Neuron (in vitro differentiated cells): ENCODE data around the gene PBOV1.

ENCODE experiments used
- H2AFZ ChIP-seq: one replicate; pipeline ENCODE4 v1.6.1; 2013; ENCODE audit warnings: low read depth, mild to moderate bottlenecking, inconsistent platforms, low read length, moderate library complexity
- H3K27me3 ChIP-seq: one replicate; pipeline ENCODE4 v1.6.1; 2013; ENCODE audit warnings: low read length; ENCODE audit not compliant: insufficient read depth
- H3K36me3 ChIP-seq: one replicate; pipeline ENCODE4 v1.6.1; 2013; ENCODE audit warnings: low read length; ENCODE audit not compliant: insufficient read depth
- H3K4me1 ChIP-seq: one replicate; pipeline ENCODE4 v1.6.1; 2013; ENCODE audit warnings: low read length; ENCODE audit not compliant: insufficient read depth
- H3K4me3 ChIP-seq: 2 replicates; pipeline ENCODE4 v1.5.1; 2013; ENCODE audit warnings: mild to moderate bottlenecking, low read length, moderate library complexity
- H3K9me3 ChIP-seq: one replicate; pipeline ENCODE4 v1.6.1; 2013; ENCODE audit warnings: low read length

PBOV1 gene

DNA sequence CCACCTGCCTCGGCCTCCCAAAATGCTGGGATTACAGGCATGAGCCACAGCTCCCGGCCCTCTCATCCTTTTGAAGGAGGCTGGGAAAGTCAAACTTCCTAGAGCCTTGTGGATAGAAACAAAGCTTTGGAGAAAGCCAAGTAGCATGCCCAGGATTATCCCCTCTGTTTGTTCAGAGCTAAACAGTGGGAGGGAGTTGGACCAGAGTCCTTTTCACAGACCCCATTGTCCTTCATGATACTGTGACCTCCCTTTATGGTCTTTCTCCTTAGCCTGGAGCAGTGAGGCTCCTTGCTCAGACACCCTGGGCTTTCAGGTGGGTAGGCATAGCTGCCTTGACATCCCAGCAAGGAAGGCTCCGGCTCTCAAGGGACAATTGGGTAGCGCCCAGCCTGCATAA lies 31.1 kb downstream of the PBOV1 start:
- H3K4me3 ChIP-seq = no peak overlapping the region
- no peaks in the 10 kb centered on the region for H3K27me3 ChIP-seq
- no peaks in the 10 kb centered on the region for H3K9me3 ChIP-seq
- H2AFZ ChIP-seq = no peak overlapping the region
- no peaks in the 10 kb centered on the region for H3K36me3 ChIP-seq
- no peaks in the 10 kb centered on the region for H3K4me1 ChIP-seq

DNA sequence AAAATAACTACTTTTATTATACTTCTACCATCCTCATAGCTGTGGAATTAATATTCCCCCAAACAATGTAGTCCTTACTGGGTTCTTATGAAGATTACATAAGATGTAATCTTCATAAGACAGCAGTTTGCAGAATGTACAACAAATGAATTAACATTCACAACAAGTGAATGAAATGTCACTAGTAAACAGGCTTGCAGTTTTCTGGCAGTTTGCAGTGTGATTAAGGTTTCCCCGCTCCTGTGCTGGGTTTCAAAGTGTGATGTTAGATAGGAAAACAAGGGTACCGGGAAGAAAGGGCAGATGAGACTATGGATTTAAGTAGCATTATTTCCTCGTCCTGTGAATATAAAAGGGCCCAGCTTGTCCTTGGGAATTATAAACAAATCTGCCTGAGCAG lies 34.1 kb downstream of the PBOV1 start:
- Histone ChIP-seq H3K36me3 (no peaks in the 10 kb centered on the region), H3K27me3 (no peaks in the 10 kb centered on the region), H3K4me1 (no peaks in the 10 kb centered on the region), H3K4me3 (no peak overlapping the region), H3K9me3 (no peaks in the 10 kb centered on the region), H2AFZ (no peak overlapping the region)

DNA sequence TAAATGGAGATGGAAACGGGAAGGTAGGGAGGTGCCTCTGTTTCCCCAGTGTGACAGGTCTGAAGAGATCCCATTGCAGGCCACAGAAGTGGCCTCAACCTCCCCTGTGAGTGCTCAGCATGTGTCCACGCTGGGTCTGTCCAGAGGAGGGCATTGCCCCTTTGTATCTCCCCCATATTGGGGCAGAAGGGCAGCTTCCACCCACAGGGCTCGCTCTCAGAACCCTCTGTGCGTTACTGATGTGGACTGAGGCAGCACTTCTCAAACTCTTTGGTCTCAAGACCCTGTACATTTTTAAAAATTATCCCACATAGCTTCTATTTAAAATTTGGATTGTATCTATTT lies 34.5 kb downstream of the PBOV1 start:
- no peak overlapping the region for H2AFZ ChIP-seq
- no peaks in the 10 kb centered on the region for H3K9me3 ChIP-seq
- no peak overlapping the region for H3K4me3 ChIP-seq
- H3K27me3 ChIP-seq = no peaks in the 10 kb centered on the region
- H3K36me3 ChIP-seq = no peaks in the 10 kb centered on the region
- H3K4me1 ChIP-seq = no peaks in the 10 kb centered on the region

DNA sequence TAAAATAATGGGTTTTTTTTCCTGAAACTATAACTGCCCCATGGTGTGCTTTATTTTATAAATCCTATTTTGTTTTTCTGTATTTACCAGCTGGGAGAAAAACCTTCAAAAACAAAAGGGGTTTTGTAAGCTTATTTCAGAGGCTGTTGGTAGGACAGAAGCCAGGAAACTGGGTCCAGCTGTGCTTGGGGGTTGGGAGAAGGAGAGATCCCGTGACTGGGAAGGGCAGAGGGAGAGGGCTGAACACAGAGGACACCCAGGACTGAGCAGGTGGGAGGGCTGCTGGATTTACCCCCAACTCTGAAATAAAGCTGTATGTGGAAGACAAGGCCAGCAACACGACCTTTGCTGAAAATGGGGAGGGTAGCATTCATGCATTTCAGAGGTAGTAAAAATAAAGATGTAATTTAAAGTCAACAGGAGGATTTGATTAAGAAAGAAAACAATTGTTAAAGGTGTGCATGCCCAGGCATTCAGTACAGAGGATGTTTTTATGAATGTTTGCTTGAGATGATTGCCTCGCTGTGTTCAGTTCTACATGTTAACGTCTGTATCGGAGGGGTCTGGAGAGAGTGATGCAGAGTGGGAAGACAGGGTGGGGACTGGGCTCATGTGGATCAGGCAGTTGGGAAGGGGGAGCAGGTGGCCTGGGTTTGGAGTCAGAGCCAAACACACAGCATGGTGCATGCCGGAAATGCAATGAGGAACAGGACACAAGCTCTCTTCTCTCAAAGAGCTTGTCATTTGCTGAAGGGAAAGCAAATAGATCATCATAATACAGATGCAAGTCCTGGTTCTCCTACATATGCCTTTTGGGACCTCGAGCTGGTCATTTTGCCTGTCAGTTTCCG lies 35.1 kb downstream of the PBOV1 start:
- no peak overlapping the region for H3K4me3 ChIP-seq
- H3K27me3 ChIP-seq = no peaks in the 10 kb centered on the region
- H2AFZ ChIP-seq = no peak overlapping the region
- H3K36me3 ChIP-seq = no peaks in the 10 kb centered on the region
- H3K4me1 ChIP-seq = no peaks in the 10 kb centered on the region
- H3K9me3 ChIP-seq = no peaks in the 10 kb centered on the region

DNA sequence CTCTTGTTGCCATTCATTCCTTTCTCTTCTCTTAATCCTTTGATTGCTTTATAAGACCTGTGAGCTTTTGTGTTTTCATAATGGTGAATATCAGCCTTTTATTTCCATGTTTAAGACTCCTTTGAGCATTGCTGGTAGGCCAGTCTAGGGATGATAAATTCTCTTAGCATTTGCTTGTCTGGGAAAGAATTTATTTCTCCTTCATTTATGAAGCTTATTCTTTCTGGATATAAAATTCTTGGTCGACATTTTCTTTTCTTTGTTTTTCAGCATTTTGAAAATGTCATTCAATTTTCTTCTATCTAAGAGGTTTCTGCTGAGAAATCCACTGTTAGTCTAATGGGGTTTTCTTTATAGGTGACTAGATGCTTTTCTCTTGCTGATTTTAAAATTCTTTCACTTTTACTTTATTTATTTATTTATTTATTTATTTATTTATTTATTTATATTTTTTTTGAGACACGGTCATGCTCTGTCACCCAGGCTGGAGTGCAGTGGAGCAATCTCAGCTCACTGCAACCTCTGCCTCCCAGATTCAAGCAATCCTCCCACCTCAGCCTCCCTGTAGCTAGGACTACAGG lies 41.5 kb downstream of the PBOV1 start:
- Histone ChIP-seq H3K9me3 (no peaks in the 10 kb centered on the region), H2AFZ (no peak overlapping the region), H3K4me3 (no peak overlapping the region), H3K27me3 (no peaks in the 10 kb centered on the region), H3K36me3 (no peaks in the 10 kb centered on the region), H3K4me1 (no peaks in the 10 kb centered on the region)

DNA sequence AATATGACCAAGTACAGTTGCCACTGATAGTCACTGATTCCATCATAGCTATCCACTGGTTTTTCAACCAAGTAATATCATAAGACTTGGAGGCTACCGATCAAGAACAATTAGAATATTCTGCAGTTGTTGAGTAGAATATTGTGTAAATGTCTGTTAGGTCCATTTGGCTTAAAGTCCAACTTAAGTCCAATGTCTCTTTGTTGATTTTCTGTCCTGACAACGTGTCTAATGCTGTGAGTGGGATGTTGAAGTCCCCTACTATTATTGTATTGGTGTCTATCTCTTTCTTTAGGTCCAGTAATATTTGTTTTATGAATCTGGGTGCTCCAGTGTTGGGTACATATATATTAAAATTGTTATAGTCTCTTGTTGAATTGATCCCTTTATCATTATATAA lies 42.7 kb downstream of the PBOV1 start:
- Histone ChIP-seq H3K27me3 (no peaks in the 10 kb centered on the region), H3K9me3 (no peaks in the 10 kb centered on the region), H3K36me3 (no peaks in the 10 kb centered on the region), H3K4me1 (no peaks in the 10 kb centered on the region), H2AFZ (no peak overlapping the region), H3K4me3 (no peak overlapping the region)
